GM12892 (cell line): ENCODE data around the gene CFAP299.

Experiments
- DNase-seq: peaks from one replicate; pipeline ENCODE4 v3.0.0; 2011; ENCODE audit not compliant: insufficient read length
- FAIRE-seq: peaks from 2 replicates; lab custom pipeline; 2011; peaks lifted over from hg19 to GRCh38; lab: Jason Lieb, UNC
- POLR2A ChIP-seq: IDR thresholded peaks from 2 replicates; pipeline ENCODE4 v1.6.1; 2011; ENCODE audit warnings: low read depth, low read length, control low read depth
- POLR2AphosphoS5 ChIP-seq: IDR thresholded peaks from 2 replicates; pipeline ENCODE4 v1.6.1; 2011; ENCODE audit warnings: low read depth, low read length, control low read depth
- TAF1 ChIP-seq: IDR thresholded peaks from 2 replicates; pipeline ENCODE4 v1.6.1; 2011; ENCODE audit warnings: low read depth, mild to moderate bottlenecking, control low read depth, low read length, borderline replicate concordance

The CFAP299 gene

GRCh38 chr4:80803337-80803736, 467.8 kb downstream of the CFAP299 start:
- TF ChIP-seq POLR2A (no peak), TAF1 (no peak), POLR2AphosphoS5 (no peak)
- FAIRE-seq (no peak), DNase-seq (no peak)

- DNase-seq, result no peak
- no peak for FAIRE-seq
- TF ChIP-seq POLR2A (no peak), TAF1 (no peak), POLR2AphosphoS5 (no peak)
Observed at GRCh38 chr4:80806472-80806871, 470.9 kb downstream of the CFAP299 start.

- TF ChIP-seq TAF1 (no peak), POLR2AphosphoS5 (no peak), POLR2A (no peak)
- no peak for DNase-seq
- FAIRE-seq, result no peak
Observed at GRCh38 chr4:80809039-80809729, 473.7 kb downstream of the CFAP299 start.

- DNase-seq, result no peak
- TF ChIP-seq POLR2AphosphoS5, result no peak
- TF ChIP-seq TAF1, result no peak
- TF ChIP-seq POLR2A, result no peak
- peak; percentile 17 for FAIRE-seq
Observed at GRCh38 chr4:80811406-80811805, 475.9 kb downstream of the CFAP299 start.

GRCh38 chr4:80812145-80812544, 476.6 kb downstream of the CFAP299 start:
- DNase-seq (no peak), FAIRE-seq (no peak)
- TF ChIP-seq POLR2A, result no peak
- TF ChIP-seq POLR2AphosphoS5, result no peak
- TF ChIP-seq TAF1, result no peak

DNA sequence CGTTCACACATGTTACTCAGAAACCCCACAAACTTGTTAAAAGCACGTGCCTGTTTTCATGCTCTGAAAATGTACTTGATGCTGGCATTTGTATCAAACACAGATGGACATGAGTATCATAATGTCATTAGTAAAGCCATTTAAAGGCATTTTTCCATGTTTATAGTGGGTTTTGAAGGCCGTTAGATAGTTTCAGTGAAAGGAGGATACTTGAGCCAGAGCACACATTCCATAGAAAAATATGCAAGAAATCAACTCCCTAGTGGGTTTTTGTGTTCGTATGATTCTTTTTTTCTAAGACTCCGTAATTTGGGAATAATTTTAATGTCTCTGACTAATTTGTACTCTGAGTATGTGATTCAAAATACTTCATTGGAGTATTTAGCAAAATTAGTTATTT, 478.7 kb downstream of the CFAP299 start:
- TF ChIP-seq TAF1 (no peak), POLR2A (no peak), POLR2AphosphoS5 (no peak)
- DNase-seq (no peak), FAIRE-seq (no peak)

DNA sequence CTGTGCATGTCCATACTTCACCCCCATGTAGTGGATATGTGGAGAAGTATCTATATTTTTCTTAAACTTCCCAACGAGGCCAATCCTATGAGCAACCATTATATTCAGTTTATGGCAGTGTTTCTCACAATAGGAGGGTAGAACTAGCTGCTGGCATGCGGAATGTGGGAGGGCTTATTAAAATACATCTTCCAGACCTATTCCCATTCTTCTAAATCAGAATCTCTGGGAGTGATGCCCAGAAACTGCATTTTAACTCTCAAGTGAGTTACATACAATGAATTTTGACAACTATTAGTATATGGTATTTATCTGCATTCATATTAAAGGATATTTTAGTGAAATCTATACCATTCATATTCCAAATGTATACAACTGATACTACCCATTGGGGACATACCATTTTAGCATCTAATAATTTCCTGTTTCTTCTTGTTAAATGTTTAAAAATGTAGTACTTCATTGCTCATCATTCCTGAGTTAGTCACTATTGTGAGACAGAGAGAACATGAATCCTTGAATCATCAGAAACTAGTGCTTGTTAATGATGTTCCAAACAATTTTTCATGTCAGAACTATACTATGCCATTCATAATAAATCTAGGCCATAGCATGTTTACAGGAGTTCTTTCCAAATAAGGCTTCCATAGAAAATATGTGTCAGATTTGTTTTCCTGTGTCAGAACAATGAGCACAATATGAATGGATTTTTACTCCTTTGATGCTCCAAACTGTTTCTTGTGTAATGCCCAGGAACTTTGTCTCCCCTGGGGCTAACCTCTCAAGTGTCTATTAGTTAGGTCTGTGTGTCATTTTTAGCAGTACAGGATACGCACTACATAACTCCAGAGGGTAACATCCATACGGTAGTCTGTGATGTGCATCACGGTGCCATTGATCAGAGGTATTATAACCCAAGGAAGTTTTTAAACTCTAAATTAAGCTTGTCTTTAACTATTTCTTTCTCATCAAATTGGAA, 496.1 kb downstream of the CFAP299 start:
- FAIRE-seq, result no peak
- TF ChIP-seq POLR2AphosphoS5 (no peak), TAF1 (no peak), POLR2A (no peak)
- no peak for DNase-seq

DNA sequence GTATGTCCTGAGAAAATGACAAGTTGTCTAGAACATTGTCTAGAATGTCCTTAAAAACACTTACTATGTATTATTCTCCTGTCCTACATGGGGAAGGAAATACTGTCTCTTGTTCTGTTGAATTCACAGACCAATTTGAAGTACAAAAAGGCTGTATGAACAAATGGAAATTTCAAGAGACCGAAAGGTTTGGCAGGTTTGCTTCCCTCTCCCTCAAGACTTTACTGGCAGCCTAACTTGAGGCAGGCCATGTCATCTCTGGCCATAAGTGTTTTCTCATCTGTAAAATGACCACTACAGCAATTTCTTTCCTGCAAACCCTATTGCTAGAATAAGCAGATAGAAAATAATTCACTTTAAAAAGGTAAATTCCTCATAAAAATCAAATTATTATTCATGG, 503.8 kb downstream of the CFAP299 start:
- no peak for FAIRE-seq
- TF ChIP-seq TAF1 (no peak), POLR2AphosphoS5 (no peak), POLR2A (no peak)
- DNase-seq, result no peak

GRCh38 chr4:80839792-80840191, 504.3 kb downstream of the CFAP299 start:
- TF ChIP-seq POLR2AphosphoS5, result no peak
- TF ChIP-seq POLR2A, result no peak
- TF ChIP-seq TAF1, result no peak
- DNase-seq (no peak), FAIRE-seq (no peak)

DNA sequence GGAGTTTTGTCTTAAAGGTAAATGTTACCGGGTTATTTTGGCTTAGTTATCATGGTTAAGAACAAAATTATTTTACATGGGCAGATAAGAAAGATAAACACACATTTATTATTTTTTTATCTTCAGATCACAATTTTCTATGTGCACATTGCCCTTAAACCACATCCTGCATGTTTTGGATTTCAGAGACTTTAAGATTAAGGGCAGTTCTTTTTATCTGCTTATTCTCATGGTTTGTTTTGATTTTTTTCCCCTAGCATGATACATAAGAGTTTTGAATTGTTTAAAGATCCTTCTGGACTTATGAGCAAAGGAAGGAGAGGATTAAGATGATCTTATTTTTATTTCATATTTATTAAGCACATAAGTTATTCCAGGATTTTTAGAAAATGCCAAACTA, 504.9 kb downstream of the CFAP299 start:
- DNase-seq (no peak), FAIRE-seq (no peak)
- TF ChIP-seq POLR2A (no peak), POLR2AphosphoS5 (no peak)

GRCh38 chr4:80841587-80842281, 506.2 kb downstream of the CFAP299 start:
- DNase-seq (no peak), FAIRE-seq (no peak)
- no peak for TF ChIP-seq TAF1
- TF ChIP-seq POLR2A, result no peak
- TF ChIP-seq POLR2AphosphoS5, result no peak

DNA sequence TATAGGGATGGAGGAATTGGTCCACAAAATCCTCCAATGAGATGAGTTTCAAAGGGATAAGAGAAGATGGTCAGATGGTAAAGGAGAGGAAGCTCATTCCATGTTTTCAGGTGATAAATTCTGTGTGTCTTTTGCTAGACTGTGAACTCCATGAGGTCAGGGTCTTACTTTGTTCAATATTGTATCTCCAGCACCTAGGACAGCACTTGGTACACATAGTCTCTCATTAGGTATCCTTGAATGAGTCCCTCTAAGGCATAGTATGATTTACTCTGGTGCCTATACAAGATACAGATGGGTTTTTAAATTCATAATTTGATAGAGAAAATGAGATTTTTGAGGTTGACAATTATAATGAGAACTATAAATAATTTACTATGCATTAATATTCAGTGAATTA, 510.7 kb downstream of the CFAP299 start:
- FAIRE-seq (no peak), DNase-seq (no peak)
- TF ChIP-seq POLR2A, result no peak
- TF ChIP-seq TAF1, result no peak
- TF ChIP-seq POLR2AphosphoS5, result no peak
